ENCODE measurements around the gene ATXN7L3. TPM values are rescaled to one million over a fixed set of nuclear protein-coding genes. Genes with fewer than 3 reads are reported as not detected.
"Not testable (repeated sequence)": the region's sequence is repeated elsewhere in the genome, so short reads cannot be mapped to it uniquely, and the experiment has no call there.

ATXN7L3 gene
- total and polyA plus RNA-seq, 2 donors from 2014 or later: 20.0 to 64.8 TPM

GRCh38 chr17:44147812-44148211, 51.9 kb downstream of the ATXN7L3 start:
- intact Hi-C loops (cut with DNase I): no loop called here
- FAIRE-seq: no peak
- Histone ChIP-seq H3K36me3 (ENCODE audit: control insufficient read depth in 2 of 3, insufficient read depth in 3 of 3, low read length in 3 of 3) (no peaks in the 10 kb centered on the region), H3K27ac (ENCODE audit: low read depth in 2 of 2, low read length in 2 of 2) (no peak overlapping the region), H3K27me3 (ENCODE audit: control insufficient read depth, insufficient read depth, low read length) (no peaks in the 10 kb centered on the region), H3K4me1 (ENCODE audit: control insufficient read depth in 2 of 3, insufficient read depth in 2 of 3, low read depth in 1 of 3, low read length in 3 of 3) (no peaks in the 10 kb centered on the region), H3K9ac (ENCODE audit: low read length in 3 of 3) (no peak overlapping the region), H3K9me3 (ENCODE audit: control insufficient read depth in 2 of 3, insufficient read depth in 1 of 3, low read length in 3 of 3) (no peaks in the 10 kb centered on the region), H3K4me3 (ENCODE audit: low read length in 3 of 3) (no peak overlapping the region)
- no peak for DNase-seq
- TF ChIP-seq CTCF (IDR thresholded peaks at IDR 0.05; ENCODE audit: borderline replicate concordance, extremely low read depth, insufficient read depth): no peak

- DNase-seq (no peak), FAIRE-seq (no peak)
- no peaks in the 10 kb centered on the region for H3K27me3 ChIP-seq (ENCODE audit: control insufficient read depth, insufficient read depth, low read length)
- H3K4me1 ChIP-seq (ENCODE audit: control insufficient read depth in 2 of 3, insufficient read depth in 2 of 3, low read depth in 1 of 3, low read length in 3 of 3): no peaks in the 10 kb centered on the region
- H3K9ac ChIP-seq (ENCODE audit: low read length in 3 of 3): no peak overlapping the region
- intact Hi-C loops (cut with DNase I): no loop called here
- H3K27ac ChIP-seq (ENCODE audit: low read depth in 2 of 2, low read length in 2 of 2): no peak overlapping the region
- no peak overlapping the region for H3K4me3 ChIP-seq (ENCODE audit: low read length in 3 of 3)
- no peaks in the 10 kb centered on the region for H3K9me3 ChIP-seq (ENCODE audit: control insufficient read depth in 2 of 3, insufficient read depth in 1 of 3, low read length in 3 of 3)
- no peaks in the 10 kb centered on the region for H3K36me3 ChIP-seq (ENCODE audit: control insufficient read depth in 2 of 3, insufficient read depth in 3 of 3, low read length in 3 of 3)
- no peak for TF ChIP-seq CTCF (IDR thresholded peaks at IDR 0.05; ENCODE audit: borderline replicate concordance, extremely low read depth, insufficient read depth)
These were observed 53.0 kb downstream of the ATXN7L3 start for GRCh38 chr17:44146375-44147346.

GRCh38 chr17:44144966-44145739, 54.5 kb downstream of the ATXN7L3 start:
- Histone ChIP-seq H3K4me3 (ENCODE audit: low read length in 3 of 3) (no peak overlapping the region), H3K9ac (ENCODE audit: low read length in 3 of 3) (no peak overlapping the region), H3K4me1 (ENCODE audit: control insufficient read depth in 2 of 3, insufficient read depth in 2 of 3, low read depth in 1 of 3, low read length in 3 of 3) (peaks cover 0 to 2% (median 0%) of the 10 kb centered on the region in 3 donors), H3K36me3 (ENCODE audit: control insufficient read depth in 2 of 3, insufficient read depth in 3 of 3, low read length in 3 of 3) (no peaks in the 10 kb centered on the region), H3K27me3 (ENCODE audit: control insufficient read depth, insufficient read depth, low read length) (no peaks in the 10 kb centered on the region), H3K9me3 (ENCODE audit: control insufficient read depth in 2 of 3, insufficient read depth in 1 of 3, low read length in 3 of 3) (no peaks in the 10 kb centered on the region), H3K27ac (ENCODE audit: low read depth in 2 of 2, low read length in 2 of 2) (no peak overlapping the region)
- FAIRE-seq (no peak), DNase-seq (no peak)
- TF ChIP-seq CTCF (IDR thresholded peaks at IDR 0.05; ENCODE audit: borderline replicate concordance, extremely low read depth, insufficient read depth): no peak
- intact Hi-C loops (cut with DNase I): no loop called here

- H3K27ac ChIP-seq (ENCODE audit: low read depth in 2 of 2, low read length in 2 of 2); FAIRE-seq; DNase-seq; H3K27me3 ChIP-seq (ENCODE audit: control insufficient read depth, insufficient read depth, low read length); H3K4me3 ChIP-seq (ENCODE audit: low read length in 3 of 3); intact Hi-C loops (cut with DNase I); H3K4me1 ChIP-seq (ENCODE audit: control insufficient read depth in 2 of 3, insufficient read depth in 2 of 3, low read depth in 1 of 3, low read length in 3 of 3); H3K9ac ChIP-seq (ENCODE audit: low read length in 3 of 3); H3K36me3 ChIP-seq (ENCODE audit: control insufficient read depth in 2 of 3, insufficient read depth in 3 of 3, low read length in 3 of 3); H3K9me3 ChIP-seq (ENCODE audit: control insufficient read depth in 2 of 3, insufficient read depth in 1 of 3, low read length in 3 of 3): not testable (repeated sequence)
These were observed 55.8 kb downstream of the ATXN7L3 start for GRCh38 chr17:44143921-44144320.
